GM19238 (cell line): Measurements from ENCODE around the gene RGS7.

Source experiments
- DNase-seq: peaks from one replicate; pipeline ENCODE4 v3.0.0; 2011; ENCODE audit warnings: low spot score; ENCODE audit not compliant: insufficient read length

The RGS7 gene

GRCh38 chr1:240843798-240844197, 513.2 kb downstream of the RGS7 start:
- DNase-seq: no peak

GRCh38 chr1:240836271-240836670, 520.7 kb downstream of the RGS7 start:
- DNase-seq: no peak

GRCh38 chr1:240835291-240835690, 521.7 kb downstream of the RGS7 start:
- DNase-seq: no peak

GRCh38 chr1:240833075-240833474, 523.9 kb downstream of the RGS7 start:
- no peak for DNase-seq

GRCh38 chr1:240831922-240832321, 525.1 kb downstream of the RGS7 start:
- DNase-seq: no peak

GRCh38 chr1:240831191-240831631, 525.8 kb downstream of the RGS7 start:
- no peak for DNase-seq

GRCh38 chr1:240829487-240829886, 527.5 kb downstream of the RGS7 start:
- DNase-seq: no peak

GRCh38 chr1:240827786-240828185, 529.2 kb downstream of the RGS7 start:
- no peak for DNase-seq

- DNase-seq: no peak
These were observed 532.8 kb downstream of the RGS7 start for GRCh38 chr1:240824238-240824637.

- no peak for DNase-seq
These were observed 533.6 kb downstream of the RGS7 start for GRCh38 chr1:240823357-240823756.

- DNase-seq: no peak
These were observed 535.1 kb downstream of the RGS7 start for GRCh38 chr1:240821925-240822324.

GRCh38 chr1:240820816-240821215, 536.2 kb downstream of the RGS7 start:
- no peak for DNase-seq

- no peak for DNase-seq
These were observed 540.5 kb downstream of the RGS7 start for GRCh38 chr1:240816472-240816871.

- DNase-seq: no peak
These were observed 543.3 kb downstream of the RGS7 start for GRCh38 chr1:240813720-240814119.

- no peak for DNase-seq
These were observed 545.7 kb downstream of the RGS7 start for GRCh38 chr1:240811256-240811655.

GRCh38 chr1:240808381-240808780, 548.6 kb downstream of the RGS7 start:
- DNase-seq: no peak

- DNase-seq: no peak
These were observed 550.7 kb downstream of the RGS7 start for GRCh38 chr1:240806200-240806745.

- no peak for DNase-seq
These were observed 552.5 kb downstream of the RGS7 start for GRCh38 chr1:240804475-240804874.

- no peak for DNase-seq
These were observed 553.9 kb downstream of the RGS7 start for GRCh38 chr1:240803151-240803550.

GRCh38 chr1:240802271-240802670, 554.7 kb downstream of the RGS7 start:
- no peak for DNase-seq

- no peak for DNase-seq
These were observed 555.6 kb downstream of the RGS7 start for GRCh38 chr1:240801442-240801841.

GRCh38 chr1:240800291-240800690, 556.7 kb downstream of the RGS7 start:
- no peak for DNase-seq

GRCh38 chr1:240797050-240797449, 560.0 kb downstream of the RGS7 start:
- DNase-seq: no peak
